GM12874 (cell line): ENCODE measurements around the gene TBC1D3.
"Not testable (repeated sequence)": the region's sequence is repeated elsewhere in the genome, so short reads cannot be mapped to it uniquely, and the experiment has no call there.

ENCODE experiments used
- TF ChIP-seq, protein P1 (sequence below): IDR thresholded peaks from 2 replicates; pipeline ENCODE4 v1.5.1; 2011; ENCODE audit warnings: low read depth, mild to moderate bottlenecking, control low read depth, low read length, moderate library complexity; ENCODE audit not compliant: insufficient read depth

TBC1D3 gene

DNA sequence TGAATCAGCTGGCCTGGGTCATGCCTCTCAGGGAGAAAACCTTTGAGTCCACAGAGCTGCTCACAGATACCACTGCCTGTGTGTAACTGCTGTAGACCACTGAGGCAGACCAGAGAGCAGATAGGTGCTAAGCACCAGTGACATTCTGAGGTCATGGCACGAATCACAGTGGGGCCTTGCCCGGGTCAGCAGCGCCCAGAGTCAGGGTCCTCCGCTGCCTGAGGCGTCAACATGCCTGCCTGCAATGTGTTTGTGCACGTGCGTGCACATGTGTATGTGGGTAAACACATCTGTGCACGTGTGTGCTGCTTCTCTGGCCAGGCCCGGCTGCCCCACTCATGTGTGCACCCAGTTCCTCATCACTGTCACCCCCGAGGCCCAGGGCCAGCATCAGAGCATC lies at the start of gene TBC1D3:
Gene TBC1D3, minus strand, starts transcription at position 101 of the 400 bp plus-strand sequence. CDS start 1,526 bp downstream, outside the sequence.
- TF ChIP-seq, protein P1, sequence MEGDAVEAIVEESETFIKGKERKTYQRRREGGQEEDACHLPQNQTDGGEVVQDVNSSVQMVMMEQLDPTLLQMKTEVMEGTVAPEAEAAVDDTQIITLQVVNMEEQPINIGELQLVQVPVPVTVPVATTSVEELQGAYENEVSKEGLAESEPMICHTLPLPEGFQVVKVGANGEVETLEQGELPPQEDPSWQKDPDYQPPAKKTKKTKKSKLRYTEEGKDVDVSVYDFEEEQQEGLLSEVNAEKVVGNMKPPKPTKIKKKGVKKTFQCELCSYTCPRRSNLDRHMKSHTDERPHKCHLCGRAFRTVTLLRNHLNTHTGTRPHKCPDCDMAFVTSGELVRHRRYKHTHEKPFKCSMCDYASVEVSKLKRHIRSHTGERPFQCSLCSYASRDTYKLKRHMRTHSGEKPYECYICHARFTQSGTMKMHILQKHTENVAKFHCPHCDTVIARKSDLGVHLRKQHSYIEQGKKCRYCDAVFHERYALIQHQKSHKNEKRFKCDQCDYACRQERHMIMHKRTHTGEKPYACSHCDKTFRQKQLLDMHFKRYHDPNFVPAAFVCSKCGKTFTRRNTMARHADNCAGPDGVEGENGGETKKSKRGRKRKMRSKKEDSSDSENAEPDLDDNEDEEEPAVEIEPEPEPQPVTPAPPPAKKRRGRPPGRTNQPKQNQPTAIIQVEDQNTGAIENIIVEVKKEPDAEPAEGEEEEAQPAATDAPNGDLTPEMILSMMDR, result not testable (repeated sequence)
